ENCODE measurements around the gene MAEA.

Gene MAEA

GRCh38 chr4:1338752-1339414, 49.2 kb downstream of the MAEA start:
- no peak for DNase-seq

GRCh38 chr4:1339489-1339888, 49.8 kb downstream of the MAEA start:
- DNase-seq = no peak

GRCh38 chr4:1340181-1340747, 50.6 kb downstream of the MAEA start:
- DNase-seq = no peak

- no peak for DNase-seq
Observed at GRCh38 chr4:1340861-1341260, 51.2 kb downstream of the MAEA start.

- DNase-seq = no peak
Observed at GRCh38 chr4:1342003-1342402, 52.3 kb downstream of the MAEA start.

GRCh38 chr4:1344696-1345095, 55.0 kb downstream of the MAEA start:
- DNase-seq = no peak

GRCh38 chr4:1345903-1346780, 56.5 kb downstream of the MAEA start:
- peak; percentile 38 for DNase-seq

- peak; percentile 99 for DNase-seq
Observed at GRCh38 chr4:1346781-1347409, 57.2 kb downstream of the MAEA start, which contains the start of gene UVSSA. UVSSA (plus strand) TSS chr4:1347208; CDS start chr4:1348092, 884 bp downstream.

- peak; percentile 81 for DNase-seq
Observed at GRCh38 chr4:1347410-1347864, 57.7 kb downstream of the MAEA start.

- no peak for DNase-seq
Observed at GRCh38 chr4:1348014-1348513, 58.4 kb downstream of the MAEA start.

GRCh38 chr4:1348746-1349145, 59.1 kb downstream of the MAEA start:
- no peak for DNase-seq

GRCh38 chr4:1349359-1350168, 59.9 kb downstream of the MAEA start:
- no peak for DNase-seq

GRCh38 chr4:1350169-1350520, 60.5 kb downstream of the MAEA start:
- no peak for DNase-seq

- DNase-seq = peak; percentile 64
Observed at GRCh38 chr4:1351854-1352566, 62.3 kb downstream of the MAEA start.

GRCh38 chr4:1352567-1352900, 62.8 kb downstream of the MAEA start:
- no peak for DNase-seq

GRCh38 chr4:1353186-1354055, 63.7 kb downstream of the MAEA start:
- DNase-seq = no peak

- DNase-seq = no peak
Observed at GRCh38 chr4:1354136-1354982, 64.7 kb downstream of the MAEA start.

- DNase-seq = no peak
Observed at GRCh38 chr4:1354983-1355275, 65.2 kb downstream of the MAEA start.

- DNase-seq = no peak
Observed at GRCh38 chr4:1355378-1355777, 65.7 kb downstream of the MAEA start.
